Stimulated activated CD8-positive, alpha-beta memory T cell treated with anti-CD3 and anti-CD28 coated beads, Interleukin-7, amount 100 ng/mL, for 4 hours (primary cell): ENCODE measurements around the gene ADAMTS19.

Source experiments
- DNase-seq, 2 donors: peaks; one replicate each; pipeline ENCODE4 v3.0.0-alpha.2; 2020; ENCODE audit warnings: low read depth in 2 of 2

The ADAMTS19 gene

DNA sequence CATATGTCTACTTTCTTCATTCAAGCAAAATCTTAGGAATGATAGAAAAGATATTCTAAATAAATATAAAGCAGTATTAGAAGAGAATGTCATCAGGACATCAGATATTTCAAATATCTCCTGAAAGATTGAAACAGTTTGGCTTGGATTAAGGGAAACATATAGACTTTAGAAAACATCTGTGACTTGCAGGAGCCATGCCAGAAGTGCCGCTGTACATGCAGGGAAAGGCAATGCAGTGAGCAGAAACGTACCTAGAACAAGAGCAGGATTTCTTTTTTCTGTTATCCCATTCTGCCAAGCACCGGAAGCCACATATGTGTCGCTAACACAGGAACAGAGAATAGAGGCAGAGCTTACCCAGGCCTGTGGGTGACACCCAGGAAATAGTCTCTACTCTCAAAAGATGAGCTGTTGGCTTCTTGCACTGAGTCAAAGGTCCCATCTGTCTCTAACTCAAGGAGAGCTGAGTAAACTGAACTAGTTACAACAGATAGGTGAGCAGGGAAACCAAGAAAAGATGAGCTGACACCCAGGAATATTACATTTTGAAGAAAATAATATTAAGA, 5.8 kb downstream of the ADAMTS19 start:
- DNase-seq: no peak

DNA sequence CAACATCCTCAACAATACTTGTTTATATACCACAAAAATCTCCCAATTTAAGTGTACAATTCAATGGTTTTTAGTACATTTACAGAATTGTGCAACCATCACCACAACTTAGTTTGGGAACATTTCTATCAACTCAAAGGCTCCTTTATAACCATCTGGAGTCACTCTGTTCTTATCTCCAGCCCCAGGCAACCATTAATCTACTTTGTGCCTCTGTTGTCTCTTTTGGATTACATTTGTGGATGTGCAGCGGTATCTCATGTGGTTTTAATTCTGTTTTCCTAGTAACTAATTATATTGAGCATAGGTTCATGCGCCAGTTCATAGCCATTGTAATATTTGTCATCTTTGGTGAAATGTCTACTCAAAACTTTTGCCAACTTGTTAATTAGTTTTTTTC, 14.4 kb downstream of the ADAMTS19 start:
- DNase-seq: no peak

DNA sequence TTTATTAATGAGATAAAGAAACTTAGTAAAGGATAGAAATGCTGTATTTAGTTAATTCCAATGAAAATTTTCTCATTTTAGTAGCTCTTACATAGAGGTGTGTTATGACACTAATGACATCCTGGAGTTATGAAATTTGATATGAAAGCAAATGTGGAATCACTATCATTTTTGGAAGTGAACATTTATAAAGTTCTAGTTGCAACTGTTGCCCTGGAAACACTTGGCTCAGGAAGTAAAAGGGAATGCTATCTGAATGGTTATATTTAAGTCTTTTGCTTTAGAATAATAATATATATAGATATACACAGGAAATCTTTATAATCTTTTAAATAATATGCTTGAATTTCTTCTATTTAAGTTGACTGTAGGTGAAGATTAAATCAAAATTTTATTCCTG, 16.7 kb downstream of the ADAMTS19 start:
- DNase-seq: no peak

DNA sequence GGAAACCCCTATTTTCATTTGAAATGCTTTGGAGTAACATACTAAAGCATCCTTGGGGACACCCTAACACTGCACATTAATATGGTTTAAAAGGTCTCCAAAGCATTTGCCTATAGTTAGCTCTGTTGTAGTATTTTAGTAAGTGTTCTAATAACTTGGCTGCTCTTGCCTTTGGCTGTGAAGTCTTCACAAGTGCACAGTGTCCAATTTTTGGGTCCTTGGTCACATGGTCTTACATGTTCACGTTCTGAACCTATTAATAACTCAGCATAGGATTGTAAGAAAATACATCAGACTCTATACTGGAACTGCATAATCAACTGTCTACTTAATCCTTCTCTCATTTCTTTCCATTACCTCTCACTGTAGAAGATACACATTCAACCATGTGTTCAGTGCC, 17.4 kb downstream of the ADAMTS19 start:
- no peak for DNase-seq

DNA sequence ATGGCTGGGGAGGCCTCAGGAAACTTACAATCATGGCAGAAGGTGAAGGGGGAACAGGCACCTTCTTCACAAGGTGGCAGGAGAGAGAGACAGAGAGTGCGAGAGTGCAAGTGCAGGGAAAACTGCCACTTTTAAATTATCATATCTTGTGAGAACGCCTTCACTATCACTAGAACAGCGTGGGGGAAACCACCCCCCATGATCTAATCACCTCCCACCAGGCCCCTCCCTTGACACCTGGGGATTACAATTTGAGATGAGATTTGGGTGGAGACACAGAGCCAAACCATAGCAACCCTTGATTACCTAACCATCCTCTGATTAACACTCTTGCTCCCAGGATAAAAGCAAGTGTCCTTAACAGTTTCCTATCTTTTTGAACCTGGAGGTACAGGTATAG, 21.1 kb downstream of the ADAMTS19 start:
- no peak for DNase-seq

DNA sequence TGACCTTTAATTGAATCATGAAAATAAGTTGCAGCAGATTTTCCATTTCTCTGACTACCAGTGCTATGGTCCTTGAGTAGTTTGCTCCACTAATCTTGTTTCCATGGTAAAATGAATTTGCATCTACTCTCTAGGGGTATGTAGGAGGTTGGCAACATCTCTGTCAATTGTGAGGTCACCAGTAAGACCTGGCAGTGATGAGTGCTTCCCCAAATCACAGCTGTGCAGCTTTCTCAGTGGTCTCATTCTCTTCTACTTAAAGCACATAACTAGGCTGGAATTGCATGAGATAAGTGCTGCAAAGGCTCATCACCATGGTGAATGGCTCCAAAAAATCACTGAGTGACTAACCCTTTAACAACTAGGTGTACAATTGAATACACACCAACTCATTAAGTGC, 36.3 kb downstream of the ADAMTS19 start:
- no peak for DNase-seq

DNA sequence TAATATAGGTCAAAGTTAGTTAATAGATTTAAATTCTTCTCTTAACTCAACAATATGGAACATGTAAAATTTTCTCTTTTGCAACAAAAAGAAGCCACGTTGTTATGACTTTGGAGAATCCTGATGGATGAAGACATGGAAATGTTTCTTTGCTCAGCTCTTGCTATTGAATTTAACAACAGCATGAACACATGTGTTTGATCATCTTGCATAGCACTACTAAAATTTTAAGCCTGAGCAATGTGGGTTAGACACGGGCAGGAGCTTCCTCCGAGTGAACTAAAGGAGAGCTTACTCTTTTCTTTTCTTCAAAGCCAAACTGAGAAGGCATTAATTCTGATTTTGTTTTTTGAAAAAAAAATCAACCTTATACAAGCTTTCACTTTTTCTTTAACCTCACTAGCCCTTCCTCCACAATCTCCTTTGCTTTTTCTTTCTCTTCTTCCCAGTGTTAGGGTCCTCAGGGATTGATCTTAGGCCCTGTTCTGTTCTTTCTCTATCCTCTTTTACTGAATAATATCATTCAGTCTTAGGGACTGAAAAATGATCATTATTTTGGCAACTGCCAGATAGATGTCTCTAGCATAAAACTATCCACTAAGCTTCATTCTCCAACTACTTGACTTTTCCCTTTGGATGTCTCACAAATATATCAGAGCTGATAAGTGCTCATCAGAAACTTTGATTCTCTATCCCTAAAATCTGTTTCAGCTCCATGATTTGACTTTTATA, 36.9 kb downstream of the ADAMTS19 start:
- DNase-seq: no peak

DNA sequence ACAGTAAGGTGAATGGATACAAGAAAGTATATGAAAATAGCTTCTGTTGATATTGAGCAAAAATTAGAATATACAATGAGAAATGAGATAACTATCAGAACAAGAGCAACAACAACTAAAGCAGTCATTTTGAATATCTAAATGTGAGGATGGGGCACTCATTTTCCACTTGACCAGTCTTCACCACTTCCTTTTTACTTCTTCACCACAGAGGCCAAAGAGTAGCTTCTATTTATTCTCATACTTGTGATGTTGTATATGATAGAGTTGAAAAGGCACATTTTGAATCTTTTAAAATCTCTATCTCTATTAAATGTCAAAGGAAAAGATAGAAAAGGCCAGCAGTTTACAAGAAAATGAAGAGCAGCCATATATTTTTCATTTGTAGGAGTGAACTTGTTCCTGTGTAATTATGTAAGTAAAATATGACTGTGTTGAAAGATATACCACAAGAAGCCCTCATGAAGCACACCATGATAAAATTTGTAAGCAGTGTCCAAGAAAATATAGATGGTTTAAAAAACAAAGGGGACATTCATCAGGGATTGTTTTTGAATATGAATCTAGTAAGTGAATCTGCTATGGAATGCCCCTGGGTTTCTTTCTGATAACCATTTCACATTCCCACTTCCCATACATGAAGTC, 39.2 kb downstream of the ADAMTS19 start:
- DNase-seq: no peak

DNA sequence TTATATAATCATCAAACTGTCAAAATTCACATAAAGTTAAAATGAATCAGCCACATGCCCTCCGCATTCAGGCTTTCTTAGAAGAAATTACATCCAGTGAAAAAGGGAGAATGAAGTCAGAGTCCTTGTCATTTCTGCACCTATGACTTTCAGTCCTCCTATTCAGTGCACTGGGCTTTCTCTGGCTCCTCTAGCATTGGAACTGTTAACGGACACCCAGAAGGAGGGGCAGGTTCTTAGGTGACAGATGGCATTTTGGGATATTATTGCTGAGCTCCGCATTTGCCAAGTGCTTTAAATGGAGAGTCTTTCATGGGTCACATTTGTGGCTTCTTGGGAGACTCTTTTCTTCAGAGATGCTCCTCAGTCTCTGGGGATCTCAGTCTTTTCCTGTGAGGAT, 40.0 kb downstream of the ADAMTS19 start:
- DNase-seq: no peak

DNA sequence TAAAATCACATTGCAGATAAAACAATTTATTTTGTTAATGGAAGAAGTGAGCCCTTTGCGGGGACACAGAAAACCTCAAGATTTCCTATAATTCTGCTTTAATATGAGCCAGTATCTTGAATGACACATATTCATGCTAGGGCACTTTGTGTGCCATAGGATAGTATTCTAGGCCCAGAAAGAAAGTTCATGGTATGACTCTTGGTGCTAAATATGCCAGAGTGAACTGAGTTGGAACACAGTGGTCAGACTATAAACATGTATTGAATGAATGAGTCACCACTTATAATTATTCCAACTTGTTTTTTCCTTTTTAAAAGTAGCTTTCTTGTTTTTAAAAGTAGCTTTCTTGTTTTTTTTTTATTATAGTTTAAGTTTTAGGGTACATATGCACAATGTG, 46.0 kb downstream of the ADAMTS19 start:
- DNase-seq: no peak

DNA sequence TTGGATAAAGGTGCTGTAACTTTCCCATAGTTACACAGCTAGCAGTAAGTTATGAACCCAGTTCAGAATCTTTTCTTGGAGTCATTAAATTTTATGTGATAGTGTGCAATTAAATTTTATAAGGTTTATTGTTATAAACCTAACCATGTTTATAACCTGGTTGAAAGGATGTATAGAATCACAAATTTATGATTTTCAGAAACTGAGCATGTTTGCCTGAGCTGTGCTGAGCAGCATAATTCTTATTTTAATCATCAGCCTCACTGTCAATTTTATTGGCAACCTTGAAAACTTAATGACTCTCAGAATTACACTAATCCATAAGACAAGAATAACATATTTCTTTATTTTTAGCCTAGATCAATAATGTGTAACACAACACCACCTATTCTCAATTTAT, 46.9 kb downstream of the ADAMTS19 start:
- no peak for DNase-seq

DNA sequence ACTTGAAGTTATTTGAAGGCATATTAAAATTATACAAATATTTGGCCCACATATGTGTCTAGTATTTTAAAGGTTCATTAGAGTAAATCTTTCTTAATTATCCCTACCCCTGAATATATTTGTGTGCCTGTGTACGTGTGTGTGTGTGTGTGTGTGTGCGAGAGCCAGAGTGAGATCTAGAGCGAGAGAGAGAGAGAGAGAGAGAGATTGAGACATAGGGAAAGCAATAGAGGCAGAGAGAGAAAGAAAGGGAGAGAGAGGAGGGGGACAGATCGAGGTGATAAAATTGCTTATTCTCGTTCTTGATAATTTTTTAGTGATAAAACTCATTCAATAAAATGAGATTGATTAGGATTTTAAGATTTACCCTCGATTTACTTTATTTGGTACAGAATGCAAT, 47.4 kb downstream of the ADAMTS19 start:
- DNase-seq: no peak

DNA sequence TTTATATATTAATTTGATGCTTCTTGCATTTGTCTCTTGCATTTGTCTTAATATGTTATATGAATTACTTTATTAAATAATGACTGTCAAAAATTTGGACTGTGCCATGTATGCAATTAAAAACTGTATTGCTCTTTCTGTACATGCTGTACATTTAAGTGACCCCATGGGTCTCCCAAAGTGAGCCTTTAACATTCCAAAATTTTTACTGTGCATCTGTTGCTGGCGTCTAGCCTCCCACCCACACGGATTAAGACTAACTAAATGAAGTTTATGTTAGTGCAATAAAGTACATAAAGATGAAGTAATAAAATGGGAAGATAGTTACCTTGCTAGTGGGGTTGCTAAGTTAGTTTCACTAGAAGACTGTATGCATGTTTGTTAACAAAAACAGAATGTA, 48.5 kb downstream of the ADAMTS19 start:
- DNase-seq: no peak

DNA sequence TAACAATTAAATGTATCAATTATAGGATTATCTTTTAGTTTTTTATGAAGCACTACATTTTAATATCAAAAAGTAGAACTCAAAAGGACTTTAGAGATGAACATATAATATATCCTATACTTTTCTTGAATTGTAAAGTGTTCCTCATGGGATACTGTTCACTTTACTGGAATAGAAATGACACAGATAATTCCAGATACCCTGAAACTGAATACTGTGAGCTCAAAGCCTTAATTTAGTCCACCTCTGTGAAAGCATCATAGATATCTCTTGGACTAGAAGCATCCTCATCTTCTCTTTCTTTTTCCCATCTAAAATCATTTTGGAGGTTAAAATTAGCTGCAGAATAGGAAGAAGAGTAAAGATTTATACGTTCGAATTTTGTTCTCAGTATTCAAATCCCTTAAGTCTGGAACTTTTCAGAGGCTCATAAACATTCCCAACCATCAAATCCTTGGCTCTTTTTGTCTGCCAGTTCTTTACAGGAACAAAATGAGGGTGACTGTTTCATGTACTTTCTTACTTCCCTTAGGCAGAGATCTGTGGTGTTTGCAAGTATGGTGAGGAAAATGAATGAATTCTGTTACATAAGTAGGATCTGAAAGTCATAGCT, 49.4 kb downstream of the ADAMTS19 start:
- DNase-seq: no peak

DNA sequence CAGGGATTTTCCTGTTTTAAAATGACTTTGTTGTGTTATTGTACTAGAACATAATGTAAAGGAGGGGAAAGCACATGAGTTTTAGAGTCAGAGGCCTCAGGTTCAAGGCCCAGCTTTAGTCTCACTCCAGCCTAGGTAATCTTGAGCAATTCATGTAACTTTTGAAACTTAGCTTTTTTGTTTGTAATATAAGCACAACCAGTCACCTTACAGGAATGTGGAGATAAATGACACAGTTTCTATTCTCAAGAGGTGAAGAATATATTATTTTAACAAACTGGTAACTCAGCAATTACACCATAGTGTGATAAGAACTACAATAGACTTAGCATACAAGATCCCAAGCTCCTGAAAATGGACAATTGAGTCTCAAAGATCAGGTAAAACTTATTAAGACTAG, 51.2 kb downstream of the ADAMTS19 start:
- DNase-seq: no peak

DNA sequence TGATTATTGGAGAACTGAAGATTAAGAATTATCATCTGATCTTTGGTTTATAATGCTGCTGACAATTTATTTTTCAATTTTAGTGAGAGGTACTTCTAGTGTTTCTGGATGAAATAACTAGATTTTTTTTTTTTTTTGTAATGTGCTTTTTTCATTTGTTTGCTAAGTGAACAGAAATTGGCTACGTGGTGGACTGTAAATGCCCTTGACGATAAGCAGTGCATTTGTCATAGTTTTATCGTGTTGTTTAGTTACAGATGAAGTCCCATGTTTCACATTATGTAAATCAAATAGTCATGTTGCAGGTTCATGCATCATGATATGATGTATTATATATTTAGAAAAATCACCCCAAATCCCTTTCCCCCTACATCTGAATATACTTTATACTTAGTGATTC, 81.0 kb downstream of the ADAMTS19 start:
- no peak for DNase-seq

DNA sequence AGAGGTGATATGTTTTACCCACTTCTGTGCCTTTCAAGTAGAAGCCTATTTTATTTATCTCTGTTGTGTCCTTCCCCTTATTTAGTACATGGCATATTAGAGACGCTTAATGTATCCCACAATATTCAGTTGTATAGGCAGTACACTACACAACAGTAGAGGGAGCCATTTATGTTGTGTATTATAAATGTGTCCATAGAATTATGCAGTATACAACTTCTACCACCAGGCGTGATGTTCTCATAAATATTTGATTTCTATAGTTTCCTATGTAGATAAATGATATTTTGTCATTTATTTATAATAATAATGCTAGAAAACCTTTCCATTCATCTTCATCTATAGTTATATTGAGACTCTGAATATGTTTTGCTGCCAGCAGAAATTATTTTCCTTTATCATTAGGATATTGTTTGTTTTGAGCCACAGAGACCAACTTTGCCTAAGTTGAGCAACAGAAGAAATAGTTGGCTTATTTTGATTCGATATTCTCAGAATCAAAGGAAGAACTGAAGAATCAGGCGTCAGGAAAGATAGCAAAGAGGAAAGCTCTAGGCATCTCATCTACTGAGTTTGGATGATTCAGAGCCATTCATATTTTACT, 81.7 kb downstream of the ADAMTS19 start:
- DNase-seq: no peak

DNA sequence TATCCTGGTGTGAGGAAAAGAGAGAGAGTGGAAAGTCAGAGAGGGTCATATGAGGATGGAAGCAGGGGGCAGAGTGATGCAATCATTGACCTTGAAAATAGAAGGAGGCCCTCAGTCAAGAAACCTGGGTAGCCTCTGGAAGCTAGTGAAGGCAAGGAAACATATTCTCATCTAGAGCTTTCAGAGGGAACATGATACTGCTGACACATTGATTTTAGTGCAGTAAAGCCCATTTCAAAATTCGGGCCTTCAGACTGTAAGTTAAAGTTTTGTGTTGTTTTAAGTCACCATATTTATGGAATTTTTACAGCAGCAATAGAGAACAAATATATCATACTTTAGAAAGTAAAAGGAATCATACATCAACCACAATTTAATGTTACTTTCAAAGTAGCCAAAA, 87.0 kb downstream of the ADAMTS19 start:
- no peak for DNase-seq

DNA sequence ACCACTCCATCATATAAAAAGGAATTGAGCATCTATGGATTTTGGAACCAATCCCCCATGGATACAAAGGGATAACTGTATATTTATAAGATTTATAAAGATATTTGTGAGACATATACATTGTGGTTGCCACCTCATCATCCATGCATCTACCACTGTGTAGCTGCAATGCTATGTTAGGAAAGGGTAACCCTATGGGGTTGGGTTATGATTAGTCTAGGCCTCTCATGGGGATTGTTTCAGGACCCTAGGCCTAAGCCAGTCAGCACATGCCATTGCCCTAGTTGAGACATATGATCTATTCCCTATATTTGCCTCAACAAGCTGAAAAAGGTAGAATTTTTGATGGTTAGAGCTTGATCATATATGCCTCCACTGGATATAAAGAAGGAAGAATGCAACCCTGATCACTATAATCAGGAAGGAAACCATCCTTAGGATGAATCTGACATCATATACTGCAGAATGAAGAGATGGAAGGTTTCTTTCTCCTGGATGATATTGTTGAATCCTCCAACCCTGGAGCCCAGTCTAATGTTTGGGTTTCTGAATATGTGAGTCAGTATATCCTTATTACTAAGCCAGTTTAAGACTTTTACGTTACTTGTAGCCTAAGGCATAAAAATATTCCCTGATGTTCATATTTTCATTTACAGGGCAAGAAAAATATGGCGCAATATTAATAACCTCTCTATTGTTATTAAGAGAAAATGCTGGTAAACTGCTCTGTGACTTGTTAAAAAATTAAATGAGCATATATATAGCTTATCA, 94.2 kb downstream of the ADAMTS19 start:
- no peak for DNase-seq

DNA sequence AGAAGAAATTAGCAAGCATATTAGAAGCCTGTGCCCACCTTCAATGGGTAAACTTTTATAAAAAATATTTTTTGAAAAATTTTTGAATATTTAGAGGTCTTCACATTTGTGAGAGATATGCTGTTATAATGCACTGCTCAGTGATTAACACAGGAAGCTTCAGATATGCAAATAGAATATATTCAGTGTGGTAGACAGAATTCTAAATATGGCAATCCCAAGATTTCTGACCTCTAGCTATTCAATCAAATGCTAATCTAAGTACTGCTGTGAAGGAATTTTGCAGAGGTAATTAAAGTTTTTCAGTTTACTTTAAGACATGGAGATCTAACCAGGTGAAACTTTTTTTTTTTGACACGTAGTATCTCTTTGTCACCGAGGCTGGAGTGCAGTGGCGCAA, 103.5 kb downstream of the ADAMTS19 start:
- DNase-seq: no peak

DNA sequence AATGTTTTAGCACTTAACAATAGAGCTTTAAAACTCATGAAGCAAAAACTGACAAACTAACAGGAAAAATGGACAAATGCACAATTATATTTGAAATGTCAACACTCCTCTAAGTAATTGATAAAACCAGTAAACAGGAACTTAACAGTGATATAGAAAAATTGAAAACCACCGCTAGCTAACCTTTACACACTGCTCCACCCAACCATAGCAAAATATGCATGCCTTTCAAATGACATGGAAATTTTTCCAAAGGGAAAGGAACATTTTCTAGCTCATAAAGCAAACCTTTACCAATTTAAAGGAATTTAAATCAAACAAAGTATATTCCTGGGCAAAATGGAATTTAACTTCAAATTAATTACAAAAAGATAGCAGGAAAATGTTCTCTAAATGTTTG, 109.2 kb downstream of the ADAMTS19 start:
- DNase-seq: no peak

DNA sequence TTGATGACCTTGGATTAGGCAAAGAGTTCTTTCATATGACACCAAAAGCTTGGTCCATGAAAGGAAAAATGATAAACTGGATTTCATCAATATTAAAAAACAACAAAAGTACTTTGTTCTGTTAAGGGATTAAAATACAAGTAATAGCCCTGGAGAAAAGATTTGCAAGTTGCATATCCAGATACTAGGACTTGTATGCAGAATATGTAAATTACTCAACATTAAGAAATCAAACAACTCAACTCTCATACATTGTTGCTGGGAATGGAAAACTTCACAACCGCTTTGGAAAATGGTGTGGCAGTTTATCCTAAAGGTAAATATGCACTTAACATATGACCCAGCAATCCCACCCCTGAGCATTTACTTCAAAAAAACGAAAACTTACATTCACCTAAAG, 112.0 kb downstream of the ADAMTS19 start:
- no peak for DNase-seq
